A673 (cell line): ENCODE measurements around the gene CHRNB4. TPM values are rescaled to one million over a fixed set of nuclear protein-coding genes. Genes with fewer than 3 reads are reported as not detected.
A peak's percentile ranks its signal among the peaks of the same experiment; 100 is the strongest.

Experiments
- BruUV-seq: library from RNA; stranded (reverse); fragments of 400-500 nt; replicated peaks from 2 replicates; lab custom pipeline; 2021; lab: Mats Ljungman, UMichigan
- CTCF ChIA-PET: fragments of 300-600 bp; sonication (Branson Sonifier 250); formaldehyde crosslinking; loops from one replicate; lab custom pipeline; 2022; ENCODE audit warnings: antibody characterized with exemption; lab: Charles Lee
- POLR2A ChIA-PET: fragments of 300-600 bp; sonication (Branson Sonifier 250); formaldehyde crosslinking; loops from one replicate; lab custom pipeline; 2022; ENCODE audit warnings: antibody characterized with exemption; ENCODE audit not compliant: low non-redundant PET; lab: Charles Lee
- DNase-seq: peaks from one replicate; pipeline ENCODE4 v3.0.0-alpha.2; 2015; ENCODE audit warnings: low spot score
- H3K27ac ChIP-seq: fragments of 200-600 bp; sonication (generic); 2 replicates; pipeline ENCODE4 v1.5.1; 2016; ENCODE audit warnings: mixed run types, low read depth, mild to moderate bottlenecking, mixed read lengths, antibody characterized with exemption, low read length; ENCODE audit not compliant: poor library complexity, severe bottlenecking
- H3K27me3 ChIP-seq: fragments of 200-600 bp; sonication (generic); replicated peaks from 2 replicates; pipeline ENCODE4 v1.6.1; 2017; ENCODE audit warnings: mixed run types, low read depth, mild to moderate bottlenecking, mixed read lengths, antibody characterized with exemption, low read length; ENCODE audit not compliant: insufficient read depth, poor library complexity
- H3K36me3 ChIP-seq: fragments of 200-600 bp; sonication (generic); 2 replicates; pipeline ENCODE4 v1.6.1; 2016; ENCODE audit warnings: mixed run types, mild to moderate bottlenecking, mixed read lengths, antibody characterized with exemption, low read length; ENCODE audit not compliant: insufficient read depth, poor library complexity, severe bottlenecking
- H3K4me1 ChIP-seq: fragments of 200-600 bp; sonication (generic); 2 replicates; pipeline ENCODE4 v1.6.1; 2017; ENCODE audit warnings: mixed run types, mild to moderate bottlenecking, mixed read lengths, antibody characterized with exemption, low read length; ENCODE audit not compliant: insufficient read depth, poor library complexity, severe bottlenecking
- H3K4me3 ChIP-seq: fragments of 200-600 bp; sonication (generic); 2 replicates; pipeline ENCODE4 v1.5.1; 2016; ENCODE audit warnings: low read depth, mixed run types, mild to moderate bottlenecking, mixed read lengths, low read length; ENCODE audit not compliant: poor library complexity, severe bottlenecking
- H3K9me3 ChIP-seq: fragments of 200-600 bp; sonication (generic); 2 replicates; pipeline ENCODE4 v1.6.1; 2016; ENCODE audit warnings: mixed run types, low read depth, mild to moderate bottlenecking, mixed read lengths, antibody characterized with exemption, low read length; ENCODE audit not compliant: poor library complexity, severe bottlenecking
- EZH2 ChIP-seq: fragments of 200-600 bp; sonication (generic); IDR thresholded peaks from 2 replicates; pipeline ENCODE4 v1.6.1; 2017; ENCODE audit warnings: borderline replicate concordance, low read depth, mild to moderate bottlenecking, mixed read lengths, antibody characterized with exemption, low read length; ENCODE audit not compliant: poor library complexity, severe bottlenecking
- intact Hi-C: fragments of 100-400 bp; cut with micrococcal nuclease; formaldehyde crosslinking; loops from one replicate; pipeline ENCODE4 v1.10.0; 2022; ENCODE audit not compliant: unreplicated experiment
- total RNA-seq: library from RNA; stranded (reverse); gene quantifications from 2 replicates; pipeline ENCODE4 v1.2.3, GENCODE V29; 2021
- TF ChIP-seq, protein P1 (sequence below): fragments of 300-800, 200-600 bp; sonication (generic); conservative IDR thresholded peaks from 2 replicates; pipeline ENCODE4 v1.5.1; 2017; ENCODE audit warnings: low read depth, mild to moderate bottlenecking, antibody characterized with exemption, low read length, moderate library complexity, mixed read lengths

Gene CHRNB4
- total RNA-seq, 1 experiment from 2014 or later, result not detected

DNA sequence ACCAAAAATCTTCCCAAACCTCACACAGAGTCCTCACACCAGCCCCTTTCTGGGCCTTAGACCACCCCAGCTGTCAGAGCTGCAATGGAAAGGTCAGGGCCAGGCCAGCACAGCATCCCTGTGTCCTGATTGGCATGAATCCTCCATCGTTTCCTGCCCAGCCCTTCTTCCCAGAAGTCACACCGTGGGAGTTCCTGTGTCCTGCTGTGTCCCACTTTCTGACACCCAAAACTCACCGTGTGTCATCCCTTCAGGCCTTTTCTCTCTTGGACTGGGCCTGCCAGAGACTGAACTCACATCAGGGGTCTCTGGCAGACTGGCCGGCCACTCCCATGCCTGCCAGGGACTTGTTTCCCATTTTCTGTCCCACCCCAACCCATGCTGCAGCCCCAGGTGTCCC, 32.5 kb upstream of the CHRNB4 start:
- Histone ChIP-seq H3K27me3 (peaks cover 90% of the 10 kb centered on the region), H3K36me3 (no peaks in the 10 kb centered on the region), H3K4me3 (no peak overlapping the region), H3K27ac (no peak overlapping the region), H3K9me3 (no peaks in the 10 kb centered on the region), H3K4me1 (peaks cover 20% of the 10 kb centered on the region)
- DNase-seq, result peak; percentile 19
- ChIA-PET POLR2A (no interaction called here), CTCF (no interaction called here)
- intact Hi-C loops, result no loop called here
- TF ChIP-seq EZH2, result no peak
- TF ChIP-seq, protein P1, sequence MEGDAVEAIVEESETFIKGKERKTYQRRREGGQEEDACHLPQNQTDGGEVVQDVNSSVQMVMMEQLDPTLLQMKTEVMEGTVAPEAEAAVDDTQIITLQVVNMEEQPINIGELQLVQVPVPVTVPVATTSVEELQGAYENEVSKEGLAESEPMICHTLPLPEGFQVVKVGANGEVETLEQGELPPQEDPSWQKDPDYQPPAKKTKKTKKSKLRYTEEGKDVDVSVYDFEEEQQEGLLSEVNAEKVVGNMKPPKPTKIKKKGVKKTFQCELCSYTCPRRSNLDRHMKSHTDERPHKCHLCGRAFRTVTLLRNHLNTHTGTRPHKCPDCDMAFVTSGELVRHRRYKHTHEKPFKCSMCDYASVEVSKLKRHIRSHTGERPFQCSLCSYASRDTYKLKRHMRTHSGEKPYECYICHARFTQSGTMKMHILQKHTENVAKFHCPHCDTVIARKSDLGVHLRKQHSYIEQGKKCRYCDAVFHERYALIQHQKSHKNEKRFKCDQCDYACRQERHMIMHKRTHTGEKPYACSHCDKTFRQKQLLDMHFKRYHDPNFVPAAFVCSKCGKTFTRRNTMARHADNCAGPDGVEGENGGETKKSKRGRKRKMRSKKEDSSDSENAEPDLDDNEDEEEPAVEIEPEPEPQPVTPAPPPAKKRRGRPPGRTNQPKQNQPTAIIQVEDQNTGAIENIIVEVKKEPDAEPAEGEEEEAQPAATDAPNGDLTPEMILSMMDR, result no peak
- BruUV-seq, result no TSS peak

DNA sequence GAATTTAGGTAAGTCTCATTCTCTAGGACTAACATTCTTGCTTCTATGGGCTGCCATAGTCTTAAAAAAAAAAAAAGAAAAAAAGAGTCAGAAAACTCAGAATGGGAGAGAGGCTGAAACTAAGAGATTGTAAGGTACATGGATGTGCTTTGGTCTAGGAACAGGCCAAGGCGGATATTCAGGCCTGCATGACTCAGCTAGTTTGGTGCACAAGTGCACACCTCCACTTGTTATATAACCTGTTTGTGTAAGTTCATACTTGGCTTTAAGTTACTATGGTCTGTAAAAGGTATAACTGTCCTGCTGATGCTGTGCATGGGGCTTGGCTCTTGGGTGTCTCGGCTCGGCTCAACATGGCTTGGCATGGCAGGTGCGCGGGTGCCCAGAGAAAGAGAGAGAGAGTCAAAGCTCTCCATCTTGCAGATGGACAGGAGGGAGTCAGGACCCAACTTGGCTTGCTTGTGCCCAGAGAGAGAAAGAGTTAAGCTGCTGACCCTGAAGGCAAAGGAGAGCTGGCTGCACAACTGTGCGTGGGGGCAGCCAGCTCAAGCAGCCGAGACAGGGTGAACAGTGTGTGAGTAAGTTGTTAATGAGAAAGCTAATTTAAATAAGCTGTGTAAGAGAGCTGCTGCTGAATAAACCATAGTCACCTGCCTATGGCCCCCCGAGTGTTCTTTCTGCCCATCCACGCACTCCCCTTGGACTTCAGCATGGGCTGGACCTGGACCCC, 31.4 kb upstream of the CHRNB4 start:
- Histone ChIP-seq H3K4me1 (peaks cover 20% of the 10 kb centered on the region), H3K4me3 (no peak overlapping the region), H3K27me3 (peaks cover 90% of the 10 kb centered on the region), H3K9me3 (no peaks in the 10 kb centered on the region), H3K27ac (no peak overlapping the region), H3K36me3 (no peaks in the 10 kb centered on the region)
- CTCF ChIA-PET, result no interaction called here
- intact Hi-C loops, result no loop called here
- TF ChIP-seq EZH2, result no peak
- no TSS peak for BruUV-seq
- DNase-seq, result no peak
- POLR2A ChIA-PET, result interaction anchor here (0.6 kb wide), 1 partner anchor 18 kb away, joined by 3 read pairs; no protein-coding TSS in a partner anchor

DNA sequence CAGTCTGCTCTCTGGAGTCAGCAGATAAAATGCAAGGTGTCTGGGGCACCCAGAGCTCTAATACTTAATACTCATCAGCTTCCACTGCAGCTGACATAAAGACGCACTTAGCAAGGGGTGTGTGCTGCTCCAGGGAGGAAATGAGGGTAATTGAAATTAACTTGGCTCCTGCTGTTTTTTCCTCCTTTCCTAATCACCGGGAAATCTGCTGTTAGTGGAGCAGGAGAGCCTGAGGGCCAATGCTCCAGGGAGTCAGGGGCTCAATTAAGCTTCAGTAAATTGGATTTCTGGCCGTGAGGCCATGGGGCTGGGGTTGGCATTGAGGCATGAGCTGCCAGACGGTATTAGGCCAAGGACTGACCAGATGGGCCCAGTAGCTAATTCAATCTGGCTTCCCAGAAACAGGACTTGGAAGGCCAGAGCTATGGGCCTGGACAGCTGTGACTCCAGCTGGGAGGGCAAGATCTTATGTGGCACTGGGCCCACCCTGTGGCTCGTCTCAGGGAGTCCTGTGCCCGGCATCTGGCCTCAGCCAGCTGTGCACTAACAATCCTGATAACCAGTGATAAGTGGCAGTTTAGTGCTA, 30.7 kb upstream of the CHRNB4 start:
- DNase-seq, result peak; percentile 93
- H3K4me3 ChIP-seq, result no peak overlapping the region
- peaks cover 90% of the 10 kb centered on the region for H3K27me3 ChIP-seq
- H3K36me3 ChIP-seq, result no peaks in the 10 kb centered on the region
- POLR2A ChIA-PET, result interaction anchor here (0.6 kb wide), 1 partner anchor 18 kb away, joined by 3 read pairs; no protein-coding TSS in a partner anchor
- intact Hi-C loops, result no loop called here
- TF ChIP-seq EZH2, result no peak
- TF ChIP-seq, protein P1, result no peak
- H3K4me1 ChIP-seq, result peaks cover 20% of the 10 kb centered on the region
- H3K9me3 ChIP-seq, result no peaks in the 10 kb centered on the region
- CTCF ChIA-PET, result no interaction called here
- BruUV-seq, result no TSS peak
- no peak overlapping the region for H3K27ac ChIP-seq

DNA sequence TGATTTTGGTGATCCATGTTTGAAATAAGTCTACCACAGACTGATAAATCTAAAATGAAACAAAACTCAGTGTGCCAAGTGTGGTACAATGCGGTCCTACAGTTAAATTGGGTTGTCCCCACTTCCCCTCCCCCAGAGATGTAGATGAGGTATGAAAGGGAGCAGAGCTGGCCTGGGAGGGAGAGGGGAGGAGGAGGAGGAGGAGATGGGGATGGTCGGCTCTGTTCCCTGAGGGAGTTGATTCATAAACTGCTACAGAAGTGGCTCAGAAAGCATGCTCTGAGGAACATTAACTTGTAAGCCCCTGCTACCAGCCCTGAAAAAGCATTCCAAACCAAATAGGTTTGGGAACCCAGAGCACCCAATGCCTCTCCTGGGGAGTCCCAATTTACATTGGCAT, 28.0 kb upstream of the CHRNB4 start:
- CTCF ChIA-PET, result no interaction called here

More for the DNA sequence above, 28.0 kb upstream of the CHRNB4 start:
- DNase-seq, result no peak
- Histone ChIP-seq H3K4me3 (no peak overlapping the region), H3K9me3 (no peaks in the 10 kb centered on the region), H3K27me3 (peaks cover 90% of the 10 kb centered on the region), H3K36me3 (no peaks in the 10 kb centered on the region), H3K4me1 (peaks cover 20% of the 10 kb centered on the region), H3K27ac (no peak overlapping the region)
- intact Hi-C loops, result no loop called here
- TF ChIP-seq EZH2, result no peak
- TF ChIP-seq, protein P1, result no peak
- POLR2A ChIA-PET, result no interaction called here
- no TSS peak for BruUV-seq
